SK-N-SH treated with all-trans-retinoic acid at 6 μM for 48 hours (cell line): ENCODE data around the gene TMEM120B.

Source experiments
- ATAC-seq: fragments of 200-7000 bp; cut with Tn5 transposase; 3 replicates; pipeline ENCODE4 v1.9.1; 2020; ENCODE audit warnings: mild to moderate bottlenecking, moderate library complexity
- ARNTL ChIP-seq: fragments of 450-650 bp; formaldehyde crosslinking; IDR thresholded peaks from 2 replicates; pipeline ENCODE4 v1.5.0; 2020; ENCODE audit warnings: low read depth, mild to moderate bottlenecking, moderate library complexity, borderline replicate concordance
- BACH2 ChIP-seq: fragments of 250-450 bp; sonication (Bioruptor Pico); IDR thresholded peaks from 2 replicates; pipeline ENCODE4 v1.9.0; 2021; ENCODE audit warnings: mild to moderate bottlenecking, borderline replicate concordance
- CREB5 ChIP-seq: fragments of 250-450 bp; sonication (Bioruptor Pico); IDR thresholded peaks from 2 replicates; pipeline ENCODE4 v1.5.1; 2020; ENCODE audit warnings: low read depth, mild to moderate bottlenecking, moderate library complexity
- CSRNP3 ChIP-seq: fragments of 250-450 bp; sonication (Bioruptor Pico); IDR thresholded peaks from 2 replicates; pipeline ENCODE4 v1.5.1; 2021; ENCODE audit warnings: mild to moderate bottlenecking, moderate library complexity
- GLIS3 ChIP-seq: fragments of 250-450 bp; sonication (Bioruptor Pico); IDR thresholded peaks from 2 replicates; pipeline ENCODE4 v1.5.0; 2020; ENCODE audit warnings: mild to moderate bottlenecking, moderate library complexity
- ISL1 ChIP-seq: fragments of 250-450 bp; sonication (Bioruptor Pico); IDR thresholded peaks from 2 replicates; pipeline ENCODE4 v2.1.2; 2022; ENCODE audit warnings: mild to moderate bottlenecking, moderate library complexity
- OSR1 ChIP-seq: fragments of 250-450 bp; sonication (Bioruptor Pico); IDR thresholded peaks from 2 replicates; pipeline ENCODE4 v1.8.0; 2022; ENCODE audit warnings: moderate library complexity, mild to moderate bottlenecking, inconsistent platforms
- PPARA ChIP-seq: fragments of 250-450 bp; sonication (Bioruptor Pico); IDR thresholded peaks from 2 replicates; pipeline ENCODE4 v1.5.0; 2020; ENCODE audit warnings: mild to moderate bottlenecking, borderline replicate concordance
- SNAI2 ChIP-seq: fragments of 250-450 bp; sonication (Bioruptor Pico); IDR thresholded peaks from 2 replicates; pipeline ENCODE4 v1.5.0; 2020; ENCODE audit warnings: mild to moderate bottlenecking, moderate library complexity
- TCF4 ChIP-seq: fragments of 250-450 bp; sonication (Bioruptor Pico); IDR thresholded peaks from 2 replicates; pipeline ENCODE4 v1.8.0; 2021; ENCODE audit warnings: mild to moderate bottlenecking, moderate library complexity, borderline replicate concordance
- TOX ChIP-seq: fragments of 250-450 bp; sonication (Bioruptor Pico); IDR thresholded peaks from 2 replicates; pipeline ENCODE4 v1.8.0; 2021; ENCODE audit warnings: mild to moderate bottlenecking, moderate library complexity, borderline replicate concordance
- ZNF565 ChIP-seq: fragments of 450-650 bp; formaldehyde crosslinking; conservative IDR thresholded peaks from 2 replicates; pipeline ENCODE4 v1.5.0; 2020; ENCODE audit warnings: low read depth, mild to moderate bottlenecking, moderate library complexity
- ZNF70 ChIP-seq: fragments of 450-650 bp; formaldehyde crosslinking; IDR thresholded peaks from 2 replicates; pipeline ENCODE4 v1.5.0; 2020; ENCODE audit warnings: mild to moderate bottlenecking, moderate library complexity
- ZNF8 ChIP-seq: fragments of 450-650 bp; formaldehyde crosslinking; IDR thresholded peaks from 2 replicates; pipeline ENCODE4 v1.5.0; 2020; ENCODE audit warnings: mild to moderate bottlenecking, moderate library complexity
- TF ChIP-seq, protein P1 (sequence below): fragments of 250-450 bp; sonication (Bioruptor Pico); IDR thresholded peaks from 2 replicates; pipeline ENCODE4 v1.5.0; 2020; ENCODE audit warnings: mild to moderate bottlenecking, moderate library complexity
- TF ChIP-seq, protein P2 (sequence below): fragments of 250-450 bp; sonication (Bioruptor Pico); IDR thresholded peaks from 2 replicates; pipeline ENCODE4 v1.8.0; 2020; ENCODE audit warnings: mild to moderate bottlenecking, moderate library complexity, borderline replicate concordance
- TF ChIP-seq, protein P3 (sequence below): fragments of 250-450 bp; sonication (Bioruptor Pico); IDR thresholded peaks from 2 replicates; pipeline ENCODE4 v1.8.0; 2021; ENCODE audit warnings: low read depth, mild to moderate bottlenecking, moderate library complexity, borderline replicate concordance

Gene TMEM120B

GRCh38 chr12:121722511-121722910, 10.0 kb downstream of the TMEM120B start:
- ATAC-seq, result no peak
- no peak for TF ChIP-seq PPARA (CRISPR knock-in tag)
- TF ChIP-seq, protein P1, sequence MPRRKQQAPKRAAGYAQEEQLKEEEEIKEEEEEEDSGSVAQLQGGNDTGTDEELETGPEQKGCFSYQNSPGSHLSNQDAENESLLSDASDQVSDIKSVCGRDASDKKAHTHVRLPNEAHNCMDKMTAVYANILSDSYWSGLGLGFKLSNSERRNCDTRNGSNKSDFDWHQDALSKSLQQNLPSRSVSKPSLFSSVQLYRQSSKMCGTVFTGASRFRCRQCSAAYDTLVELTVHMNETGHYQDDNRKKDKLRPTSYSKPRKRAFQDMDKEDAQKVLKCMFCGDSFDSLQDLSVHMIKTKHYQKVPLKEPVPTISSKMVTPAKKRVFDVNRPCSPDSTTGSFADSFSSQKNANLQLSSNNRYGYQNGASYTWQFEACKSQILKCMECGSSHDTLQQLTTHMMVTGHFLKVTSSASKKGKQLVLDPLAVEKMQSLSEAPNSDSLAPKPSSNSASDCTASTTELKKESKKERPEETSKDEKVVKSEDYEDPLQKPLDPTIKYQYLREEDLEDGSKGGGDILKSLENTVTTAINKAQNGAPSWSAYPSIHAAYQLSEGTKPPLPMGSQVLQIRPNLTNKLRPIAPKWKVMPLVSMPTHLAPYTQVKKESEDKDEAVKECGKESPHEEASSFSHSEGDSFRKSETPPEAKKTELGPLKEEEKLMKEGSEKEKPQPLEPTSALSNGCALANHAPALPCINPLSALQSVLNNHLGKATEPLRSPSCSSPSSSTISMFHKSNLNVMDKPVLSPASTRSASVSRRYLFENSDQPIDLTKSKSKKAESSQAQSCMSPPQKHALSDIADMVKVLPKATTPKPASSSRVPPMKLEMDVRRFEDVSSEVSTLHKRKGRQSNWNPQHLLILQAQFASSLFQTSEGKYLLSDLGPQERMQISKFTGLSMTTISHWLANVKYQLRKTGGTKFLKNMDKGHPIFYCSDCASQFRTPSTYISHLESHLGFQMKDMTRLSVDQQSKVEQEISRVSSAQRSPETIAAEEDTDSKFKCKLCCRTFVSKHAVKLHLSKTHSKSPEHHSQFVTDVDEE (CRISPR knock-in tag), result no peak
- TF ChIP-seq ARNTL, result no peak
- TF ChIP-seq, protein P2, sequence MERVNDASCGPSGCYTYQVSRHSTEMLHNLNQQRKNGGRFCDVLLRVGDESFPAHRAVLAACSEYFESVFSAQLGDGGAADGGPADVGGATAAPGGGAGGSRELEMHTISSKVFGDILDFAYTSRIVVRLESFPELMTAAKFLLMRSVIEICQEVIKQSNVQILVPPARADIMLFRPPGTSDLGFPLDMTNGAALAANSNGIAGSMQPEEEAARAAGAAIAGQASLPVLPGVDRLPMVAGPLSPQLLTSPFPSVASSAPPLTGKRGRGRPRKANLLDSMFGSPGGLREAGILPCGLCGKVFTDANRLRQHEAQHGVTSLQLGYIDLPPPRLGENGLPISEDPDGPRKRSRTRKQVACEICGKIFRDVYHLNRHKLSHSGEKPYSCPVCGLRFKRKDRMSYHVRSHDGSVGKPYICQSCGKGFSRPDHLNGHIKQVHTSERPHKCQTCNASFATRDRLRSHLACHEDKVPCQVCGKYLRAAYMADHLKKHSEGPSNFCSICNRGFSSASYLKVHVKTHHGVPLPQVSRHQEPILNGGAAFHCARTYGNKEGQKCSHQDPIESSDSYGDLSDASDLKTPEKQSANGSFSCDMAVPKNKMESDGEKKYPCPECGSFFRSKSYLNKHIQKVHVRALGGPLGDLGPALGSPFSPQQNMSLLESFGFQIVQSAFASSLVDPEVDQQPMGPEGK, result no peak

DNA sequence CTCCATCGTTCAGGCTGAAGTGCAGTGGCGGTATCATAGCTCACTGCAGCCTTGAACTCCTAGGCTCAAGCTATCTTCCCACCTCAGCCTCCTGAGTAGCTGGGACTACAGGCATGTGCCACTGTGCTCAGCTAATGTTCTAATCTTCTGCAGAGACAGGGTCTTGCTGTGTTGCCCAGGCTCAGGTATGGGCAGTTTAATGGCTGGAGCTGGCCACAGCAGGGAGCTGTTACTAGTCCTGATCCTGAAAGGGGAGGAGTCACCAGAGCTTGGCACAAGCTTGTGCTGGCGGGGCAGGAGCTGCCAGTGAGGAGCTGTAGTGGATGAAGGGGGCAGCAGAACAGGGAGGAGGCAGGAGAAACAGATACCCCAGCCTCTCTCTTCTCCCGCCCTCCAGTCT, 10.6 kb downstream of the TMEM120B start:
- TF ChIP-seq, protein P1 (CRISPR knock-in tag), result no peak
- TF ChIP-seq ZNF70 (CRISPR knock-in tag), result no peak
- TF ChIP-seq ISL1 (CRISPR knock-in tag), result no peak
- no peak for TF ChIP-seq ZNF8 (CRISPR knock-in tag)
- TF ChIP-seq OSR1 (CRISPR knock-in tag), result no peak
- TF ChIP-seq ZNF565 (CRISPR knock-in tag), result no peak
- no peak for TF ChIP-seq GLIS3 (CRISPR knock-in tag)
- TF ChIP-seq TCF4 (CRISPR knock-in tag), result no peak
- TF ChIP-seq, protein P2, result no peak
- TF ChIP-seq SNAI2 (CRISPR knock-in tag), result no peak
- no peak for TF ChIP-seq BACH2 (CRISPR knock-in tag)
- ATAC-seq, result no peak

GRCh38 chr12:121724925-121725324, 12.4 kb downstream of the TMEM120B start:
- no peak for ATAC-seq
- TF ChIP-seq TOX (CRISPR knock-in tag), result no peak
- TF ChIP-seq, protein P3, sequence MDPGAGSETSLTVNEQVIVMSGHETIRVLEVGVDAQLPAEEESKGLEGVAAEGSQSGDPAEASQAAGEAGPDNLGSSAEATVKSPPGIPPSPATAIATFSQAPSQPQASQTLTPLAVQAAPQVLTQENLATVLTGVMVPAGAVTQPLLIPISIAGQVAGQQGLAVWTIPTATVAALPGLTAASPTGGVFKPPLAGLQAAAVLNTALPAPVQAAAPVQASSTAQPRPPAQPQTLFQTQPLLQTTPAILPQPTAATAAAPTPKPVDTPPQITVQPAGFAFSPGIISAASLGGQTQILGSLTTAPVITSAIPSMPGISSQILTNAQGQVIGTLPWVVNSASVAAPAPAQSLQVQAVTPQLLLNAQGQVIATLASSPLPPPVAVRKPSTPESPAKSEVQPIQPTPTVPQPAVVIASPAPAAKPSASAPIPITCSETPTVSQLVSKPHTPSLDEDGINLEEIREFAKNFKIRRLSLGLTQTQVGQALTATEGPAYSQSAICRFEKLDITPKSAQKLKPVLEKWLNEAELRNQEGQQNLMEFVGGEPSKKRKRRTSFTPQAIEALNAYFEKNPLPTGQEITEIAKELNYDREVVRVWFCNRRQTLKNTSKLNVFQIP (CRISPR knock-in tag), result no peak
- no peak for TF ChIP-seq CSRNP3 (CRISPR knock-in tag)
- TF ChIP-seq OSR1 (CRISPR knock-in tag), result no peak
- no peak for TF ChIP-seq ISL1 (CRISPR knock-in tag)
- TF ChIP-seq, protein P2, result no peak
- TF ChIP-seq, protein P1 (CRISPR knock-in tag), result no peak
- no peak for TF ChIP-seq TCF4 (CRISPR knock-in tag)
- no peak for TF ChIP-seq ARNTL
- TF ChIP-seq CREB5 (CRISPR knock-in tag), result no peak
